GM12874 (cell line): ENCODE measurements around the gene TARS3.

Experiments used
- CTCF ChIP-seq: IDR thresholded peaks from 2 replicates; pipeline ENCODE4 v1.5.1; 2011; ENCODE audit warnings: low read depth, mild to moderate bottlenecking, control low read depth, low read length, moderate library complexity; ENCODE audit not compliant: insufficient read depth

TARS3 gene

GRCh38 chr15:101660005-101660404, 64.3 kb downstream of the TARS3 start:
- TF ChIP-seq CTCF = no peak

GRCh38 chr15:101657968-101658784, 66.1 kb downstream of the TARS3 start:
- TF ChIP-seq CTCF = no peak

- no peak for TF ChIP-seq CTCF
Observed at GRCh38 chr15:101657171-101657570, 67.1 kb downstream of the TARS3 start.

- peak; percentile 21; the same call in 1 of the 2 replicates for TF ChIP-seq CTCF
Observed at GRCh38 chr15:101654624-101655337, 69.5 kb downstream of the TARS3 start.

- TF ChIP-seq CTCF = no peak
Observed at GRCh38 chr15:101654171-101654570, 70.1 kb downstream of the TARS3 start.

- TF ChIP-seq CTCF = no peak
Observed at GRCh38 chr15:101652786-101653430, 71.4 kb downstream of the TARS3 start.

- peak; percentile 70 for TF ChIP-seq CTCF
Observed at GRCh38 chr15:101652098-101652785, 72.0 kb downstream of the TARS3 start, which contains the start of gene TM2D3. Gene TM2D3 (minus strand): TSS chr15:101652381. CDS start chr15:101652361, 20 bp downstream.
